ENCODE measurements around the gene HYAL1. TPM values are rescaled to one million over a fixed set of nuclear protein-coding genes. Genes with fewer than 3 reads are reported as not detected.
"Not testable (repeated sequence)": the region's sequence is repeated elsewhere in the genome, so short reads cannot be mapped to it uniquely, and the experiment has no call there.

Gene HYAL1
- total RNA-seq, 1 donor from 2014 or later: 3.0 TPM

GRCh38 chr3:50287262-50287661, 16.1 kb downstream of the HYAL1 start:
- H3F3A ChIP-seq (ENCODE audit: low read depth): peaks cover 4% of the 10 kb centered on the region
- Mint-ChIP-seq H3K36me3 (peaks cover 2% of the 10 kb centered on the region), H3K4me3 (no peak overlapping the region), H3K27ac (no peak overlapping the region), H3K27me3 (ENCODE audit: insufficient read depth, low read depth) (peaks cover 9% of the 10 kb centered on the region), H3K9me3 (no peaks in the 10 kb centered on the region), H3K4me1 (peaks cover 10% of the 10 kb centered on the region)
- no peak overlapping the region for H2AFZ ChIP-seq (replicated peaks)
- DNase-seq (ENCODE audit: low spot score): peak; percentile 1
- no peaks in the 10 kb centered on the region for H3K9me3 ChIP-seq (ENCODE audit: low read depth)
- H3K27ac ChIP-seq: no peak overlapping the region
- peaks cover 8% of the 10 kb centered on the region for H3K4me1 ChIP-seq
- H3K4me3 ChIP-seq: no peak overlapping the region
- no peak overlapping the region for H3K9ac ChIP-seq
- H3K36me3 ChIP-seq: no peaks in the 10 kb centered on the region
- peaks cover 12% of the 10 kb centered on the region for H3K79me2 ChIP-seq (ENCODE audit: low read depth)
- H3K4me2 ChIP-seq: no peak overlapping the region
- H3K27me3 ChIP-seq: no peaks in the 10 kb centered on the region
- TF ChIP-seq CTCF (IDR thresholded peaks at IDR 0.05): no peak
- TF ChIP-seq EZH2 (IDR thresholded peaks at IDR 0.05): no peak
- TF ChIP-seq EZH2phosphoT487 (IDR thresholded peaks at IDR 0.05): no peak
- H4K20me1 ChIP-seq (ENCODE audit: low read depth): no peaks in the 10 kb centered on the region

- Mint-ChIP-seq H3K36me3 (peaks cover 2% of the 10 kb centered on the region), H3K4me3 (no peak overlapping the region), H3K9me3 (no peaks in the 10 kb centered on the region), H3K27ac (no peak overlapping the region), H3K27me3 (ENCODE audit: insufficient read depth, low read depth) (peaks cover 9% of the 10 kb centered on the region), H3K4me1 (peaks cover 10% of the 10 kb centered on the region)
- H3K27ac ChIP-seq: no peak overlapping the region
- no peak overlapping the region for H3K4me2 ChIP-seq
- H3K4me3 ChIP-seq: no peak overlapping the region
- DNase-seq (ENCODE audit: low spot score): no peak
- no peaks in the 10 kb centered on the region for H3K36me3 ChIP-seq
- H3K27me3 ChIP-seq: no peaks in the 10 kb centered on the region
- no peak overlapping the region for H3K9ac ChIP-seq
- no peaks in the 10 kb centered on the region for H4K20me1 ChIP-seq (ENCODE audit: low read depth)
- H3K9me3 ChIP-seq (ENCODE audit: low read depth): no peaks in the 10 kb centered on the region
- no peak for TF ChIP-seq CTCF (IDR thresholded peaks at IDR 0.05)
- TF ChIP-seq EZH2 (IDR thresholded peaks at IDR 0.05): no peak
- TF ChIP-seq EZH2phosphoT487 (IDR thresholded peaks at IDR 0.05): no peak
- H3F3A ChIP-seq (ENCODE audit: low read depth): peaks cover 4% of the 10 kb centered on the region
- peaks cover 6% of the 10 kb centered on the region for H3K4me1 ChIP-seq
- peaks cover 7% of the 10 kb centered on the region for H3K79me2 ChIP-seq (ENCODE audit: low read depth)
- no peak overlapping the region for H2AFZ ChIP-seq (replicated peaks)
These were observed 16.8 kb downstream of the HYAL1 start for GRCh38 chr3:50286322-50287227.

GRCh38 chr3:50284121-50284520, 19.3 kb downstream of the HYAL1 start:
- not testable (repeated sequence) for H3K27me3 ChIP-seq; H3F3A ChIP-seq (ENCODE audit: low read depth); H3K9ac ChIP-seq; H3K4me1 Mint-ChIP-seq; H3K27ac ChIP-seq; H3K4me3 ChIP-seq; H4K20me1 ChIP-seq (ENCODE audit: low read depth); H3K4me3 Mint-ChIP-seq; H3K36me3 ChIP-seq; H2AFZ ChIP-seq (replicated peaks); H3K36me3 Mint-ChIP-seq; DNase-seq (ENCODE audit: low spot score); H3K79me2 ChIP-seq (ENCODE audit: low read depth); H3K27ac Mint-ChIP-seq; H3K27me3 Mint-ChIP-seq (ENCODE audit: insufficient read depth, low read depth); H3K4me1 ChIP-seq; H3K4me2 ChIP-seq; H3K9me3 Mint-ChIP-seq; H3K9me3 ChIP-seq (ENCODE audit: low read depth)
